ENCODE results near the gene PIK3R4. TPM values are rescaled to one million over a fixed set of nuclear protein-coding genes. Genes with fewer than 3 reads are reported as not detected.

The PIK3R4 gene
- total RNA-seq, 1 experiment from 2014 or later, result 33.9 TPM

- no peak for DNase-seq (ENCODE audit: low read depth)
Observed at GRCh38 chr3:130640027-130640426, 106.6 kb downstream of the PIK3R4 start.

DNA sequence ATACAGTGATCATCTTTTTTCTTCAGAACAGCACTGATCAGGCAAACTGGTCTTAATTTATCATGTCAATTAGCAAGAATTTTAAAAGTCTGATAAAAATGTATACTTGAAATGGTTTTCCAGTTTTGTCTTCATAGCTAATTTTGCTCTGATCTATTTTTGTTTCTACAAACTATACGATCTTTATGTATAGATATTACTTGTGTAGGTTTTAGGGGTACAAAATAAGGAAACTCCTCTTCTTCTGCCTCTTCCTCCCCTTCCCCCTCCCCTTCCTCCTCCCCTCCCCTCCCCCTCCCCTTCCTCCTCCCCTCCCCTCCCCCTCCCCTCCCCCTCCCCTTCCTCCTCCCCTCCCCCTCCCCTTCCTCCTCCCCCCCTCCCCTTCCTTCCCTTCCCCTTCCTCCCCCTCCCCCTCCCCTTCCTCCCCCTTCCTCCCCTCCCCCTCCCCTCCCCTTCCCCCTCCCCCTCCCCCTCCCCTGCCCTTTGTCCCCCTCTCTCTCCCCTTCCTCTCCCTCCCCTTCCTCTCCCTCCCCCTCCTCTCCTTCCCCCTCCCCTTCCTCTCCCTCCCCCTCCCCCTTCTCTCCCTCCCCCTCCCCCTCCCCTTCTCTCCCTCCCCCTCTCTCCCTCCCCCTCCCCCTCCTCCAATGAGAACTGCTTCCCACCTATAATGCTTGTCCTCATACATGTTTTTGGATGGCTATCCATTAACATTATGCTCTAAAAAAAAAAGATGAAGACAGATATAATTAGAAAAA, 110.0 kb downstream of the PIK3R4 start:
- no peak for DNase-seq (ENCODE audit: low read depth)

DNA sequence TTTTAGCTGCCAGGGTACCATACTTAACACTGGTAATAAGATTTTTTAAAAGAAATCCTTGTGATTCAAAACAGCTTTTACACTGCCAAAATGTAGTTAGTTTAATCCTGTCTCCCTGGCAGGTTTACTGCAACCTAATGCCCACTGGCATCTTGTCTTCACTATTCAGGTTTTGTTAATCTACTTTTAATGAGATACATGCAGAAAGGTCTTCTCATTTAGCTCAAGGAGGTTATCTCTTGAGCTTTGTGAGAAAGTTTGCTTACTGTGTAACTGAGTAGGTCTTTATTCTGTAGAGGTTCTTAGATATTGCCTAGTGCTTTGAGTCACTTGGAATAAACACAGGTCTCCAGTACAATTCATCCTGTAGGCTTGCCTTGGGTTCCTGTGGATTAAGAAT, 110.7 kb downstream of the PIK3R4 start:
- DNase-seq (ENCODE audit: low read depth), result no peak

GRCh38 chr3:130635285-130635684, 111.3 kb downstream of the PIK3R4 start:
- DNase-seq (ENCODE audit: low read depth), result no peak

Other genes with a start within 250 kb of the PIK3R4 start
- not detected in 2 replicates for gene COL6A6, start 229.7 kb downstream of the PIK3R4 start, total RNA-seq (2014; rRNA removed)
- gene ATP2C1, start 147.3 kb upstream of the PIK3R4 start, total RNA-seq (2014; rRNA removed), result 59.2 and 59.8 TPM in 2 replicates